K562 (cell line): ENCODE results near the gene SULT1C4. TPM values are rescaled to one million over a fixed set of nuclear protein-coding genes. Genes with fewer than 3 reads are reported as not detected.

ENCODE experiments used
- ATAC-seq: fragments of 200-7000 bp; cut with Tn5 transposase; 3 replicates; pipeline ENCODE4 v1.9.1; 2020; ENCODE audit warnings: moderate library complexity
- BruUV-seq: library from RNA; stranded (reverse); fragments of 400-500 nt; replicated peaks from 2 replicates; lab custom pipeline; 2021; lab: Mats Ljungman, UMichigan
- CTCF ChIA-PET: fragments of 300-600 bp; formaldehyde crosslinking; extraction: SDS; loops from one replicate; lab custom pipeline; 2021; ENCODE audit warnings: low intra/inter-chr PET ratio; lab: Yijun Ruan, JAX
- POLR2A ChIA-PET: fragments of 300-600, 350-650 bp; sonication (Branson Sonifier 250); formaldehyde crosslinking; extraction: SDS; loops from one replicate; lab custom pipeline; 2021; ENCODE audit warnings: antibody characterized with exemption, inconsistent platforms; lab: Yijun Ruan, JAX
- DNase-seq, 4 experiments: peaks; one replicate each; pipeline versions ENCODE4 v3.0.0 to v3.0.0-alpha.2; 2011 to 2018; ENCODE audit warnings: low spot score in 3 of 4, mixed read lengths in 3 of 4; ENCODE audit errors: extremely low read depth in 1 of 4
- FAIRE-seq: peaks from 2 replicates; lab custom pipeline; 2011; peaks lifted over from hg19 to GRCh38; lab: Jason Lieb, UNC
- H2AFZ ChIP-seq: 2 replicates; pipeline ENCODE4 v1.6.0; 2011; ENCODE audit warnings: low read depth, low read length, control low read depth, inconsistent platforms
- H3K27ac ChIP-seq: fragments of 200-600 bp; 3 replicates; pipeline ENCODE4 v1.8.0; 2011; ENCODE audit warnings: low read depth, mild to moderate bottlenecking, control low read depth, inconsistent platforms, low read length, moderate library complexity, mixed read lengths; ENCODE audit errors: extremely low read depth
- H3K27me3 ChIP-seq, 2 experiments: fragments of 300-600 bp in 1 of 2; 2 replicates in 1 of 2; 3 replicates in 1 of 2; pipeline versions ENCODE4 v1.6.0 to v1.8.0; 2011; ENCODE audit warnings: inconsistent platforms in 2 of 2, low read length in 2 of 2, mild to moderate bottlenecking in 1 of 2, mixed read lengths in 1 of 2, moderate library complexity in 1 of 2; ENCODE audit not compliant: control insufficient read depth in 2 of 2, insufficient read depth in 2 of 2
- H3K36me3 ChIP-seq: fragments of 300-600 bp; 3 replicates; pipeline ENCODE4 v1.8.0; 2011; ENCODE audit warnings: mild to moderate bottlenecking, low read length, inconsistent platforms; ENCODE audit not compliant: control insufficient read depth, insufficient read depth
- H3K4me1 ChIP-seq, 2 experiments: fragments of 200-600 bp in 1 of 2; replicated peaks in 1 of 2; 2 replicates in 1 of 2; 3 replicates in 1 of 2; pipeline versions ENCODE4 v1.5.1 to v1.8.0; 2011; ENCODE audit warnings: inconsistent platforms in 2 of 2, low read length in 2 of 2, mild to moderate bottlenecking in 1 of 2, mixed read lengths in 1 of 2, moderate library complexity in 1 of 2; ENCODE audit not compliant: control insufficient read depth in 2 of 2, insufficient read depth in 2 of 2
- H3K4me2 ChIP-seq: 2 replicates; pipeline ENCODE4 v1.6.1; 2011; ENCODE audit warnings: low read length, control low read depth, inconsistent platforms, mixed read lengths; ENCODE audit not compliant: insufficient read depth
- H3K4me3 ChIP-seq: fragments of 200-600 bp; sonication (generic), shearing (Covaris generic); 2 replicates; pipeline ENCODE4 v1.5.1; 2016; ENCODE audit warnings: control low read depth, inconsistent platforms
- H3K79me2 ChIP-seq: fragments of 200-600 bp; 3 replicates; pipeline ENCODE4 v1.8.0; 2011; ENCODE audit warnings: low read length, inconsistent platforms; ENCODE audit not compliant: control insufficient read depth, insufficient read depth
- H3K9ac ChIP-seq, 2 experiments: 2 replicates each; pipeline versions ENCODE4 v1.6.0 to v1.6.1; 2011; ENCODE audit warnings: low read depth in 2 of 2, low read length in 2 of 2, control low read depth in 1 of 2, inconsistent platforms in 1 of 2, mild to moderate bottlenecking in 1 of 2, mixed read lengths in 1 of 2; ENCODE audit not compliant: insufficient read depth in 1 of 2
- H3K9me1 ChIP-seq: one replicate; pipeline ENCODE4 v1.6.0; 2011; ENCODE audit warnings: inconsistent platforms, mild to moderate bottlenecking, low read length, moderate library complexity; ENCODE audit not compliant: control insufficient read depth, insufficient read depth
- H3K9me3 ChIP-seq: replicated peaks from 2 replicates; pipeline ENCODE4 v1.5.1; 2011; ENCODE audit warnings: low read depth, low read length, inconsistent platforms; ENCODE audit not compliant: control insufficient read depth, insufficient read depth
- H4K20me1 ChIP-seq: replicated peaks from 2 replicates; pipeline ENCODE4 v1.6.1; 2011; ENCODE audit warnings: low read length, inconsistent platforms, mixed read lengths; ENCODE audit not compliant: control insufficient read depth, insufficient read depth
- ARID2 ChIP-seq: fragments of 450-650 bp; IDR thresholded peaks from 2 replicates; pipeline ENCODE4 v1.6.1; 2017; ENCODE audit warnings: antibody characterized with exemption, mild to moderate bottlenecking
- EGR1 ChIP-seq: fragments of 450-650 bp; conservative IDR thresholded peaks from 2 replicates; pipeline ENCODE4 v1.6.1; 2017; ENCODE audit warnings: mild to moderate bottlenecking
- ETV6 ChIP-seq, 3 experiments: fragments of 150-350 bp in 1 of 3; sonication (generic) in 1 of 3; formaldehyde crosslinking in 1 of 3; IDR thresholded peaks; 2 replicates each; pipeline versions ENCODE4 v1.6.1 to v1.8.0; 2014 to 2022; ENCODE audit warnings: borderline replicate concordance in 2 of 3, low read depth in 2 of 3, antibody characterized with exemption in 1 of 3, low read length in 1 of 3, mild to moderate bottlenecking in 1 of 3, missing genetic modification reagents in 1 of 3
- POLR2G ChIP-seq: fragments of 200-400 bp; formaldehyde crosslinking; IDR thresholded peaks from 2 replicates; pipeline ENCODE4 v1.6.1; 2017; ENCODE audit warnings: low read depth, mild to moderate bottlenecking, antibody characterized with exemption, low read length, moderate library complexity
- PPARD ChIP-seq: fragments of 250-450 bp; sonication (Bioruptor Pico); IDR thresholded peaks from 2 replicates; pipeline ENCODE4 v1.8.0; 2022; ENCODE audit warnings: inconsistent platforms, mild to moderate bottlenecking, moderate library complexity
- SMC3 ChIP-seq: conservative IDR thresholded peaks from 2 replicates; pipeline ENCODE4 v1.6.1; 2011; ENCODE audit warnings: low read depth, low read length, improper control_type of control experiment; ENCODE audit not compliant: insufficient read depth
- TAL1 ChIP-seq: fragments of 450-650 bp; IDR thresholded peaks from 2 replicates; pipeline ENCODE4 v1.6.1; 2016; ENCODE audit warnings: mild to moderate bottlenecking
- ZNF140 ChIP-seq: fragments of 250-450 bp; sonication (Bioruptor Pico); IDR thresholded peaks from 2 replicates; pipeline ENCODE4 v1.8.0; 2021; ENCODE audit warnings: moderate library complexity, mild to moderate bottlenecking, inconsistent platforms
- WGBS: fragments of 100-300 bp; shearing (Covaris generic); methylation state at CpG from one replicate; pipeline ENCODE4 v1.1.6; 2016; ENCODE audit warnings: low coverage, mixed read lengths; ENCODE audit not compliant: insufficient coverage; ENCODE audit errors: missing lambda C conversion rate; 5-methylcytosine and 5-hydroxymethylcytosine counted together
- in situ Hi-C: fragments of 300-500 bp; cut with MboI; formaldehyde crosslinking; loops from 4 replicates; pipeline ENCODE4 v1.15.0; 2018; ENCODE audit warnings: inconsistent platforms, mixed read lengths
- intact Hi-C: fragments of 100-400 bp; cut with micrococcal nuclease; formaldehyde crosslinking; loops from 2 replicates; pipeline ENCODE4 v1.14.2; 2022
- polyA plus RNA-seq, 8 experiments: library from polyadenylated mRNA; depleted of rRNA in 4 of 8; stranded (reverse) in 5 of 8; unstranded in 3 of 8; fragments of >200 nt; fragmentation: Nextera tagmentation in 2 of 8; fragmentation: Illumina TruSeq in 1 of 8; extraction: Ambion mirVana in 2 of 8; extraction: Trizol in 1 of 8; gene quantifications; 2 replicates each; pipeline versions ENCODE4 v1.2.1 to v1.2.3, GENCODE V29; 2011 to 2014; ENCODE audit warnings: inconsistent platforms in 1 of 8, missing spikeins in 1 of 8
- total RNA-seq, 7 experiments: library from RNA; depleted of rRNA in 6 of 7; stranded (reverse); fragments of >200 nt in 6 of 7; fragmentation: Illumina TruSeq in 2 of 7; extraction: Trizol in 2 of 7; gene quantifications; 2 replicates each; pipeline versions ENCODE4 v1.2.1 to v1.2.3, GENCODE V29; 2011 to 2021; ENCODE audit warnings: low replicate concordance in 1 of 7
- TF ChIP-seq, protein P1 (sequence below): sonication (generic); formaldehyde crosslinking; IDR thresholded peaks from 2 replicates; pipeline ENCODE4 v1.8.0; 2022; ENCODE audit warnings: mild to moderate bottlenecking, missing genetic modification reagents
- TF ChIP-seq, protein P2 (sequence below): IDR thresholded peaks from 2 replicates; pipeline ENCODE4 v1.6.1; 2011; ENCODE audit not compliant: insufficient read length; ENCODE audit errors: extremely low read depth

SULT1C4 gene
- total and polyA plus RNA-seq, 9 of the 15 experiments (the other 6 are each of a cell fraction or from before 2014, with no cell fraction given), result 0.04 to 0.14 (median 0.09) TPM; not detected in 5

DNA sequence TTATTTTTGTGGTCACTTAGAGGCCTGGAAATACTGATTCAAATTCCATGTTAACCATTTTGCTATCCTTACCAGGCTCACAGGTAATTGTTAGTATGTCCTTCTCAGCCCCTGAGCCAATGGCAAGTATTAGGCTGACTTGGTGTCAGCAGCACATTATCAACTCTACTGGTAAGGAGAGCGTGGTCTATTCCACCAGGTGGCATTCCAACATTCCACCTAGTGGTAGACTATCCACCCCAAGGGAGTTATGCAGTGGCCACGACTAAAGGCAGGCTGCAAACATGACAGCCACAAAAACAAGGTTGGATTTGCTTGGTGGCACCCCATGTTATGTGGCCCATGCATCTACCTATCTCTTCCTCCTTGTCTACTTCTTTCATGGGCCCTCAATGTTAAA, 39.5 kb downstream of the SULT1C4 start (continued):
- TF ChIP-seq, protein P1, sequence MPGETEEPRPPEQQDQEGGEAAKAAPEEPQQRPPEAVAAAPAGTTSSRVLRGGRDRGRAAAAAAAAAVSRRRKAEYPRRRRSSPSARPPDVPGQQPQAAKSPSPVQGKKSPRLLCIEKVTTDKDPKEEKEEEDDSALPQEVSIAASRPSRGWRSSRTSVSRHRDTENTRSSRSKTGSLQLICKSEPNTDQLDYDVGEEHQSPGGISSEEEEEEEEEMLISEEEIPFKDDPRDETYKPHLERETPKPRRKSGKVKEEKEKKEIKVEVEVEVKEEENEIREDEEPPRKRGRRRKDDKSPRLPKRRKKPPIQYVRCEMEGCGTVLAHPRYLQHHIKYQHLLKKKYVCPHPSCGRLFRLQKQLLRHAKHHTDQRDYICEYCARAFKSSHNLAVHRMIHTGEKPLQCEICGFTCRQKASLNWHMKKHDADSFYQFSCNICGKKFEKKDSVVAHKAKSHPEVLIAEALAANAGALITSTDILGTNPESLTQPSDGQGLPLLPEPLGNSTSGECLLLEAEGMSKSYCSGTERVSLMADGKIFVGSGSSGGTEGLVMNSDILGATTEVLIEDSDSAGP (CRISPR knock-in tag), result no peak
- TF ChIP-seq ZNF140 (no peak), ETV6 (IDR thresholded peaks at IDR 0.05; ENCODE audit: borderline replicate concordance in 1 of 2, low read depth in 2 of 2, low read length in 1 of 2) (no peak), ETV6 (CRISPR knock-in tag; IDR thresholded peaks at IDR 0.05; ENCODE audit: borderline replicate concordance) (no peak), ARID2 (no peak), TAL1 (no peak), SMC3 (0 out of 2 replicates have a peak, but pooled peaks have one; percentile 18), PPARD (no peak)
- TF ChIP-seq, protein P2, sequence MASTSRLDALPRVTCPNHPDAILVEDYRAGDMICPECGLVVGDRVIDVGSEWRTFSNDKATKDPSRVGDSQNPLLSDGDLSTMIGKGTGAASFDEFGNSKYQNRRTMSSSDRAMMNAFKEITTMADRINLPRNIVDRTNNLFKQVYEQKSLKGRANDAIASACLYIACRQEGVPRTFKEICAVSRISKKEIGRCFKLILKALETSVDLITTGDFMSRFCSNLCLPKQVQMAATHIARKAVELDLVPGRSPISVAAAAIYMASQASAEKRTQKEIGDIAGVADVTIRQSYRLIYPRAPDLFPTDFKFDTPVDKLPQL, result no peak

DNA sequence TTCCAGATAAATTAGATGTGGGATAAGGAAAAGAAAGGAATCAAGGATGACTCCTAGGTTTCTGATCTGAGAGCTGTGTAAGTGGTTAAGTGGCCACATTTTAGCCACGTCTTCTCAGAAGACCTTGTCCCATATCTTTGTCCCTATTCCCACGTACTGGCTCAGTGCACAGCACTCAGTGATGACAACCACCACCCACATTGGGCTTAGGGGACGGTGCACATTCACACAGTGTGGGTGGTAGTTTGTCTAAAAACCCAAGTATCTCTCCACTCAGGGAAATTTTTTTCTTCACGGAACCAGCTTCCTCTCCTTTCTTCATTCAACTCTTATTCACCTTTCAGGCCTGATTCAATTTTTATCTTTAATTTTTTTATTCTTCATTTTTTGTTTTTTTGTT, 40.7 kb downstream of the SULT1C4 start:
- DNase-seq, result no peak
- Histone ChIP-seq H3K9ac (no peak overlapping the region), H2AFZ (peak overlapping the region; percentile 54; the same call in 1 of the 2 replicates), H3K27ac (no peak overlapping the region), H3K79me2 (no peaks in the 10 kb centered on the region)
- no peak for FAIRE-seq
- WGBS, result 33% methylated on average over 4 of the region's 4 CpGs
- in situ Hi-C loops, result no loop called here
- intact Hi-C loops, result no loop called here
- no peak for ATAC-seq
- peak; percentile 37; the same call in 1 of the 2 replicates for TF ChIP-seq EGR1
- TF ChIP-seq POLR2G, result no peak
- TF ChIP-seq, all 486 proteins: peak for 1
- no peaks in the 10 kb centered on the region for H3K27me3 ChIP-seq
- H3K4me1 ChIP-seq, result peaks cover 0 to 16% of the 10 kb centered on the region in 2 experiments; a peak in 2 of 5 replicates
- no peaks in the 10 kb centered on the region for H3K36me3 ChIP-seq
- no peaks in the 10 kb centered on the region for H3K9me3 ChIP-seq
- H3K4me2 ChIP-seq, result no peak overlapping the region
- ChIA-PET CTCF (no interaction called here), POLR2A (interaction anchor here (0.7 kb wide), 1 partner anchor 106 kb away, joined by 4 read pairs; no protein-coding TSS in a partner anchor)
- no peaks in the 10 kb centered on the region for H4K20me1 ChIP-seq
- H3K4me3 ChIP-seq, result no peak overlapping the region
- no peaks in the 10 kb centered on the region for H3K9me1 ChIP-seq
- BruUV-seq, result no TSS peak
